Activated CD4-positive, alpha-beta T cell treated with anti-CD3 and anti-CD28 coated beads for 1 hour (primary cell): ENCODE data around the gene USP13.

Experiments used
- DNase-seq: peaks from one replicate; pipeline ENCODE4 v3.0.0-alpha.2; 2020

Gene USP13

GRCh38 chr3:179807588-179807987 lies 154.7 kb downstream of the USP13 start:
- DNase-seq = no peak

- no peak for DNase-seq
Observed at GRCh38 chr3:179809639-179810038, 156.8 kb downstream of the USP13 start.

GRCh38 chr3:179811321-179812095 lies 158.7 kb downstream of the USP13 start:
- DNase-seq = no peak

GRCh38 chr3:179812096-179812382 lies 159.2 kb downstream of the USP13 start:
- DNase-seq = no peak

- DNase-seq = no peak
Observed at GRCh38 chr3:179819379-179819778, 166.5 kb downstream of the USP13 start.

- DNase-seq = no peak
Observed at GRCh38 chr3:179822296-179822695, 169.5 kb downstream of the USP13 start.

- DNase-seq = no peak
Observed at GRCh38 chr3:179825527-179826246, 172.8 kb downstream of the USP13 start.

- DNase-seq = no peak
Observed at GRCh38 chr3:179826247-179826637, 173.4 kb downstream of the USP13 start.

- DNase-seq = no peak
Observed at GRCh38 chr3:179828738-179829137, 175.9 kb downstream of the USP13 start.

- DNase-seq = no peak
Observed at GRCh38 chr3:179829401-179829800, 176.6 kb downstream of the USP13 start.

- DNase-seq = no peak
Observed at GRCh38 chr3:179832333-179832854, 179.6 kb downstream of the USP13 start.

- DNase-seq = no peak
Observed at GRCh38 chr3:179833294-179833693, 180.5 kb downstream of the USP13 start.

GRCh38 chr3:179837374-179837773 lies 184.5 kb downstream of the USP13 start:
- no peak for DNase-seq
